Lower lobe of right lung (tissue), 2 donors: ENCODE measurements around the gene SLC6A19. TPM values are rescaled to one million over a fixed set of nuclear protein-coding genes. Genes with fewer than 3 reads are reported as not detected.

Experiments used
- ATAC-seq, 2 donors: fragments of 200-7000 bp; cut with Tn5 transposase; one replicate each; pipeline ENCODE4 v1.9.1; 2020 to 2022; ENCODE audit warnings: mild to moderate bottlenecking in 2 of 2, moderate library complexity in 2 of 2
- DNase-seq: peaks from one replicate; pipeline ENCODE4 v3.0.0-alpha.2; 2020
- H3K27ac ChIP-seq: fragments of 200-600 bp; one replicate; pipeline ENCODE4 v1.8.0; 2022
- H3K27me3 ChIP-seq: fragments of 200-600 bp; one replicate; pipeline ENCODE4 v1.8.0; 2022; ENCODE audit warnings: low read depth
- H3K36me3 ChIP-seq: fragments of 200-600 bp; one replicate; pipeline ENCODE4 v1.8.0; 2022; ENCODE audit warnings: mild to moderate bottlenecking
- H3K4me1 ChIP-seq: fragments of 200-600 bp; one replicate; pipeline ENCODE4 v1.8.0; 2022
- H3K4me3 ChIP-seq: fragments of 200-600 bp; one replicate; pipeline ENCODE4 v1.8.0; 2022; ENCODE audit warnings: mild to moderate bottlenecking
- H3K9me3 ChIP-seq: fragments of 200-600 bp; one replicate; pipeline ENCODE4 v1.8.0; 2022
- CTCF ChIP-seq: fragments of 200-600 bp; IDR thresholded peaks from one replicate; pipeline ENCODE4 v1.8.0; 2022; ENCODE audit warnings: antibody characterized with exemption, mild to moderate bottlenecking
- intact Hi-C: fragments of 100-400 bp; cut with DNase I; formaldehyde crosslinking; loops from one replicate; pipeline ENCODE4 v1.11.0; 2022
- total RNA-seq: library from RNA; stranded (reverse); fragmentation: NEBNext Ultra II Directional; extraction: Animal tissue kit (Norgen Biotek cat#: 25700); gene quantifications from one replicate; pipeline ENCODE4 v1.2.1, GENCODE V29; 2021
- donor health status: DM: no; HTN: yes; CAD: no; lungs with severe emphysema.

Gene SLC6A19
- total RNA-seq, 1 donor from 2014 or later, result not detected

- no peak for ATAC-seq
- Histone ChIP-seq H3K4me3 (no peak overlapping the region), H3K4me1 (peaks cover 11% of the 10 kb centered on the region), H3K27ac (no peak overlapping the region), H3K9me3 (no peaks in the 10 kb centered on the region), H3K27me3 (peaks cover 7% of the 10 kb centered on the region), H3K36me3 (no peaks in the 10 kb centered on the region)
- intact Hi-C loops, result no loop called here
- no peak for TF ChIP-seq CTCF
- DNase-seq, result peak; percentile 36
Measured at GRCh38 chr5:1172007-1172581, 29.3 kb upstream of the SLC6A19 start.

- DNase-seq, result peak; percentile 26
- TF ChIP-seq CTCF, result no peak
- Histone ChIP-seq H3K4me3 (no peak overlapping the region), H3K9me3 (no peaks in the 10 kb centered on the region), H3K27ac (no peak overlapping the region), H3K4me1 (peaks cover 8% of the 10 kb centered on the region), H3K27me3 (peaks cover 7% of the 10 kb centered on the region), H3K36me3 (no peaks in the 10 kb centered on the region)
- no peak for ATAC-seq
- intact Hi-C loops, result no loop called here
Measured at GRCh38 chr5:1172670-1173404, 28.6 kb upstream of the SLC6A19 start.

- Histone ChIP-seq H3K36me3 (no peaks in the 10 kb centered on the region), H3K4me1 (peaks cover under 1% of the 10 kb centered on the region), H3K27ac (no peak overlapping the region), H3K9me3 (no peaks in the 10 kb centered on the region), H3K27me3 (peaks cover 7% of the 10 kb centered on the region), H3K4me3 (no peak overlapping the region)
- intact Hi-C loops, result no loop called here
- TF ChIP-seq CTCF, result no peak
- DNase-seq (peak; percentile 39), ATAC-seq (peak in 1 of 2 donors; percentile 3)
Measured at GRCh38 chr5:1173485-1174070, 27.8 kb upstream of the SLC6A19 start.

- intact Hi-C loops, result no loop called here
- TF ChIP-seq CTCF, result peak; percentile 75
Measured at GRCh38 chr5:1174122-1174936, 27.1 kb upstream of the SLC6A19 start.

GRCh38 chr5:1175015-1175414, 26.4 kb upstream of the SLC6A19 start:
- Histone ChIP-seq H3K4me1 (no peaks in the 10 kb centered on the region), H3K4me3 (no peak overlapping the region), H3K9me3 (no peaks in the 10 kb centered on the region), H3K27me3 (peaks cover 10% of the 10 kb centered on the region), H3K27ac (no peak overlapping the region), H3K36me3 (no peaks in the 10 kb centered on the region)
- ATAC-seq, result no peak
- intact Hi-C loops, result no loop called here
- TF ChIP-seq CTCF, result no peak
- DNase-seq, result peak; percentile 18

More at GRCh38 chr5:1174122-1174936, 27.1 kb upstream of the SLC6A19 start:
- DNase-seq, result peak; percentile 59
- H3K27ac ChIP-seq, result no peak overlapping the region
- H3K9me3 ChIP-seq, result no peaks in the 10 kb centered on the region
- no peaks in the 10 kb centered on the region for H3K36me3 ChIP-seq
- no peaks in the 10 kb centered on the region for H3K4me1 ChIP-seq
- H3K27me3 ChIP-seq, result peaks cover 7% of the 10 kb centered on the region
- ATAC-seq, result peak; percentile 78 to 85
- H3K4me3 ChIP-seq, result no peak overlapping the region
